Central memory CD4-positive, alpha-beta T cell (primary cell): ENCODE results near the gene TM4SF4.
"Not testable (repeated sequence)": the region's sequence is repeated elsewhere in the genome, so short reads cannot be mapped to it uniquely, and the experiment has no call there.

Experiments
- DNase-seq: peaks from one replicate; pipeline ENCODE4 v3.0.0; 2022
- total RNA-seq, 3 experiments: gene quantifications; one replicate each; lab custom pipeline; 2026; lab: John Stamatoyannopoulos, UW

TM4SF4 gene, protein sequence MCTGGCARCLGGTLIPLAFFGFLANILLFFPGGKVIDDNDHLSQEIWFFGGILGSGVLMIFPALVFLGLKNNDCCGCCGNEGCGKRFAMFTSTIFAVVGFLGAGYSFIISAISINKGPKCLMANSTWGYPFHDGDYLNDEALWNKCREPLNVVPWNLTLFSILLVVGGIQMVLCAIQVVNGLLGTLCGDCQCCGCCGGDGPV
- total RNA-seq = 0 reads per million in 3 experiments

DNA sequence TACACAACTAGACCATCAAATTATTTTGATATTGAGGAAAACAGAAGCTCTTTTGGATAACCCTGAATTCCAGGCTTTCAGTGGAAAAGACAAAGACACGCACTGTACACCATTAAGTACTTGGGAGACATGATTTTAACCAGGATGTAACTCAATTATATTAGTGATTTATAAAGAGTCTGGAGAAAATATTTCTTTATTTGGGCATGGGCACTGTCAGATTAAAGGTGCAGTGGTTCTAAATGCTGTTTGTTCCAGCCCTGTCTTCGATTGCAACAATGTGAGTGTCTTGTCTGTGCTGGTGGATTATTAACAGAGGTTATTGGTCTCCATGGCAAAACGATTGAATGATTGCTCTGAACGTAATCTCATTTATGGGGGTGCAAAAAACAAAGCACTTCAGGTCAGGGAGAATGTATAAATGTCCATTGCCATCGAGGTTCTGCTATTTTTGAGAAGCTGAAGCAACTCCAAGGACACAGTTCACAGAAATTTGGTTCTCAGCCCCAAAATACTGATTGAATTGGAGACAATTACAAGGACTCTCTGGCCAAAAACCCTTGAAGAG is at the start of gene TM4SF4:
Gene TM4SF4, plus strand, starts transcription at position 448 of the 568 bp plus-strand sequence. CDS start 181 bp downstream, outside the sequence.
- DNase-seq = no peak

DNA sequence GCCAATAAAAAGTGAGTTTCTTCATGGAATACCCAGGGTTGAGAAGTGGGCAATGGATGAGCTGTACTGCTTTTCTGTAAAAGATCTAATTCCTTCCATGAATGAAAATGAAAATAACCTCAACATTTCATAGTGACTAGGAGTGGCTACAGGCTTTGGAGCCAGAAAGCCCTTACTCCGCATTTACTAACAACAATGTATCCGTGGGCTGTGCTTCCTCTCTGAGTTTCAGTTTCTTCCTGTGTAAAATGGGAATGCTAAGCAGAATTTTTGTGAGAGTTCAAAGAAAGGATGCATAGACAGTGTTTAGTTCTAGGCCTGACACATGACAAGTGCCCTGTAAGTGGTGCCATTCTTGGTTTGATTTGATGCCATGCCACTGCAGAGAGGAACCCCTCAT is 49.6 kb upstream of the TM4SF4 start:
- no peak for DNase-seq

DNA sequence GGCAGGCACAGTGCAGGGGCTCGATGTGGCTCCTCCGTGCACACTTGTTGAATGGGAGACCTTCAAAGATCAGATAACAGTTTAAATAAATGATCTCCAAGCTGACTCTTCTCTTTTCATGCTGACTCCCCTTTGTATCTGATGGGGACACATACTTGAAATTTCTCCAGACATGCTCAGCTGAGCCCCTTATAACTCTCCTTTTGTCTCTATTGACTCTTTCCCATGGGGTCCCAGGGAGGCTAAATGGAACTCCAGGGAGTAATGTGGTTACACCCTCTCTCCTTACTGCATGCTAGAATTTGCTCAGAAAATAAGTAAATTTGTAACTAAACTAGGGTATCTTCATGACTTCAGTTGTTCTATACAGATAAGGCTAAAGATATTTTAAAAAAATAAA is 48.2 kb upstream of the TM4SF4 start:
- no peak for DNase-seq

DNA sequence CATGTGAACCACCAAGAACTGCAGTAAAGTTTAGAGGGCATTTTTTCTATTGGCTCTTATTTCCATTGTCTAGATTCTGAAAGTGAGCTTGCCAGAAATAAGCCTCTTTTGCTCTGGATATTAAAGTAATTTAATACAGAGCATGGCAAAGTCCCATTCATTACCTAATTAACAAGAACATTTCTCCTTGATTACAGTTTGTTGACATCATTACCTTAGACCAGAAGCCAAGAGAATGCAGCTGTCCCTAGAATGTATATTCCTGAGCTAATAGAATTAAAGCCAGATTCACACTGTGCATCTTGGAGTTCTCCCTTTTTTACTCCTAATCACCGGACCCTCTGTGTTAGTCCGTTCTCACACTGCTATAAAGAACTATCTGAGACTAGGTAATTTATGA is 46.4 kb upstream of the TM4SF4 start:
- no peak for DNase-seq

DNA sequence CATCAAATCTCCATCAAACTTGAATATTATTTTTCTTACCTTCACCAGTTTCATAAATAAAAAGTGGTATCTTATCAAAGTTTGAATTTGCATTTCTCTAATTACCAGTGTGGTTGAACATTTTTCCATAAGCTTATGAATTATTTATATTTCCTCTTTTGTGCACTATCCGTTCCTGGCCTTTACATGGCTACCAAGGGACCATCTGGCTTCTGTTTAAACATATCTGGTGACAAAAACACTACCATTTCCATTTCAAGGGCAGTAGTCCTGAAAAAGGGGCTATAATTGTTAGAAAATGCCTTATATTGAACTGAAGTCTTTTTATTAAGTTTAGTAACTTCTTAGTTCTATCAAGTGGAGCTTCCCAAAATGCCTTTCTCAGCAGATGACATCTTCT is 44.3 kb upstream of the TM4SF4 start:
- no peak for DNase-seq

DNA sequence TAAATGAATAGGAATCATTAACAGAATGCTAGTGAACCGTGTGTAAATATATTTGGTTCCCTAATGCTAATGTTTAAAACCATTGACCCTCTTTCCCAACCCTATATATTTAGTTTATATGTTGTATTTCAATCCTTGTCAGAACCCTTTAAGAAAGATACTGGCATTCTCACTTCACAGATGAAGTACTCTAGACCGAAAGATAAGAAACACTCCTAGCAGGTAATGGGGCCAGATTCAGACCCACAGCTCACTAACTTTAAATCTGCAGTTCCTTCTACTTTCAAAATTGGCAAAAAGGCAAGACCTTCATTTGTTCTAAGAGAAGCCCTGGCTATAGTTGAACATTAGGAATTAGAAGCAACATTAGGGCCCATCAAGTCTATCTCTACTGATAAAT is 42.3 kb upstream of the TM4SF4 start:
- no peak for DNase-seq

DNA sequence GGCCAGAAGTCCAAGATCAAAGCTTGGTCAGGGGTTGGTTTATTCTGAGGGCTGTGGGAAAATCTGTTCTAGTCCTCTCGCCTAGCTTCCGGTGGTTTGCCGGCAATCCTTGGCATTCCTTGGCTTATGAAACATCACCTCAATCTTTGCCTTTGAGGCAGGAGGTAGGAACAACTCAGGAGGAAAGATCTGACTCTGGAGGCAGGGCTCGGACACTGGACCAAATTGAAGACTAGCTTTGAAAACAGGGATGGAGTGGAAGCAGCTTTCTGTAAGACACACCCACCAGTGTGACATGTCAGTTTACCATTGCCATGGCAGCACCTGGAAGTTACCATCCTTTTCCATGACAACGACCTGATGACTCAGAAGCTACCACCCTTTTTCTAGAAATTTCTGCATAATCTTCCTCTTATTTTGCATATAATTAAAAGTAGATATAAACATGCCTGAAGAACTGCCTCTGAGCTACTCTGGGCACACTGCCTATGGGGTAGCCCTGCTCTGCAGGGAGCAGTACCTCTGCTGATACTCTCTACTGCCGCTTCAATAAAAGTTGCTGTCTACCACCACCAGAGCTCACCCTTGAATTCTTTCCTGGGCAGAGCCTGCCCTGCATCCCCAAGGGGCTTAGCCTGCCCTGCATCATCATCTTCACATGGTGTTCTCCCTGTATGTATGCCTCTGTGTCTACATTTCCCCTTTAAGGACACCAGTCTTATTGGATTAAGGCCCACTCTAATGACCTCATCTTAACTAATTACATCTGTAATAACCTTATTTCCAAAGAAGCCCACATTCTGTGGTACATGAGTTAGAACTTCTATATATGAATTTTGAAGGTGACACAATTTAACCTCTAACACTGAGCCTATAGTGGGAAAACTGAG is 38.3 kb upstream of the TM4SF4 start:
- no peak for DNase-seq

DNA sequence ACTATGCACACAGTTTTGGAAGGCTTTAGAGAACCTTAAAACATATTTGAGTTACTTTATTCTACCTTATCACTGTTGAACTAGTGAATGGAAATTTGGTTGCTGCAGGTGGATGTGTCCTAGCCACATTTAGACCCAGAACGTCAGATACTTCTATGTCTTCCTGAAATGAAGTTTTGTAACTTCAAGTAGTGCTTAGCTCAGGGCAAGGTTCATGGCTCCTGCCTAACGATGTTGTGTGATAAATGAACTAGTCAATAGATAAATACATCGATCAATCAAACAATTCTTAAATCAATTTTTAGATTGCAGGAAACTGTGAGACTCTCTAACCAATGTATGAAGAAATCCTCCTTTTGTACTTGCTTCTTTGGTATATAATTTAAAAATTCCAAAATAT is 37.2 kb upstream of the TM4SF4 start:
- no peak for DNase-seq

DNA sequence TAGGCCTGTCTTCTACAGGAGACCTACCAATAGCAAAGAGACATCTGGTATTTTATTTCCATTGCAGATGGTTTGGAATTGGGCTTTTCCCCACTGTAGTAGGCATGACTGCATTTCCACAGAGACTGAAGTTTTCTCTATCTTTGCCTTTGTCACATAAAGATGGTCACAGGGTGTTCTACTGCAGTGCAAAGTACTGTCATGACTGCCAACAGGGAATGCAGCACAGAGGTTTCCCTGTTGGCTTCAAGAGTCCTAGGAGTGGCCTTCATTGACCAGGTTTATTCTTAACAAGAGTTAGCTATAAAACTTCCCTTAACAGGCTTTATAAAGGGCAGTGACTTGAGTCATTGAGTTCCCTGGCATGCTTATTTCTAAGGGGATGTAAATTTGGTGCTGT is 36.8 kb upstream of the TM4SF4 start:
- DNase-seq = no peak

DNA sequence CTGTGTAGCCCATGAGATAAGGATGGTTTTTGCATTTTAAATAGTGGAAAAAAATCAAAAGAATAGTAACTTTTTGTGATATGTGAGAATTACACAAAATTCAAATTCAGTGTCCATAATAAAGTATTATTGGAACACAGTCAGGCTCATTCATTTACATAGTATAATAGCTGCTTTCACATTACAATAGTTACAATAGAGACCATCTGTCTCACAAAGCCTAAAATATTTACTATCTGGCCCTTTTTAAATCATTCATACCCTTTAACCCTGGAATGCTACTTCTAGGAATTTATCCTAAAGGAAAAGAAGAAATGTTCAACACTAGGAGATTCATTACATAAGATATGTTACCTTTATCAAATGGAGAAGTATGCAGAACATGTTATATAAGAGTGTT is 35.5 kb upstream of the TM4SF4 start:
- no peak for DNase-seq

DNA sequence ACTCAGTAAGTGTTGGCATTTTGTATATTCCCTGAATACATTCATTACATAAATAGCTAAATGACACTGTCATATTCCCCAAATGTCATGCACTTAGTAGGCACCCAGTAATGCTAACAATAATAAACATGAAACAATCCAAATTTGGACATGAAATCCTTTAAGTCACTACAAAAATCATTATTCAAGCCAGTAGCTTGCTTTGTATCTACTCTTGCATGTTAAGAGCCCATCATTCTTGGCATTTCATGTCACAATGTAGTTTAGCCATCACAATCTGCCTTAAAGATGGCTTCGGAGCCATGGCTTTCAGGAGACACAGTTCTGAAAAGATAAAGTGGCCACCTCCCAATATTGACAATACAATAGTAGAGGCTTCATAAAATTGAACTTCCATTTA is 32.9 kb upstream of the TM4SF4 start:
- DNase-seq = no peak

DNA sequence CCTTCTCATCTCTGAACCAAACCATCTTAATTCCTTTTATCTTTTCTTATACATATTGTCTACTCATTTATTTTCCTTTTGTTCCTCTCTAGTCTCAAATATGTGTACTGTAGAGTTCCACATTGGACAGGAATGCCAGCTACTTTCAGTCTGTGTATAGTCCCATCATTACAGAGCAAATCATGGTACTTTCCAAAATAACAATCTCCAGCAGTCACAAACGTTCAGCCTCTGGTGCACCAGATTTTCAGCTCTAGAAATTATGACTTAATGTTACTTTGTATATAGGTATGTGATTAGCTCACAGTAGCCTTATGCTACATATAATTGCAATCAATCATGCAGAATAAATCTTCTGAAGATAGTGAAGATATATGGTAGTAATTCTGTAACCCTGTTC is 32.5 kb upstream of the TM4SF4 start:
- no peak for DNase-seq

DNA sequence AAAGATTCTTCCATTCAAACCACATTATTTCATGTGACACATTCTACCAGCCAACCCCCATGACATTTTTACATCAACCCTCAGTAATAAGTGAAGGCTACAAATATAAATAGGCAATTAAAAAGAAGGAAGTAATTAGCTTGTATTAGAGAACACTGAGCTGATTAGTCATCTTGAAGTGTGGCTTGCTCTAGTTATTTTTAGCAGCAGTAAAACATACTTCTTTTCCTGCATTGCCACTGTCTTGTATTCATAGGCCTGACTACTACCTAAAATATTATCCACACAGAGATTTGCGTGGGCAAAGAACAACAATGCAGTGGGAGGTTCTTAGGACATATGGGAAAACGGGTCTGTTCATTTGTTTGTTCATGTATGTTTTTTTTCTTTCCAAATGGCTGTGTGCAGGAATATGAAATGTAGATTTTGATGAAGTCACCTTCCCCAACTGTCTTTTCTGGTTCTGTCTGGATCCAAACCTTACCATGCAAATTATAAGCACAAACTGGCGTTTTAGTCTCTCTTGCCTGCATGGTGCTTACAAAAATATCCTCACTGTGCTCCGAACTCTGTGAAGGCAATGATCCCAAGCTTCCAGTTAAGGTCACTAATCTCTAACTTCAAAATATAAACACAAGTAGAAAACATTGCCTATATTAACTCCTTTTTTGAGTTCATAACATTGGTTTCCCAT is 31.5 kb upstream of the TM4SF4 start:
- DNase-seq = no peak

DNA sequence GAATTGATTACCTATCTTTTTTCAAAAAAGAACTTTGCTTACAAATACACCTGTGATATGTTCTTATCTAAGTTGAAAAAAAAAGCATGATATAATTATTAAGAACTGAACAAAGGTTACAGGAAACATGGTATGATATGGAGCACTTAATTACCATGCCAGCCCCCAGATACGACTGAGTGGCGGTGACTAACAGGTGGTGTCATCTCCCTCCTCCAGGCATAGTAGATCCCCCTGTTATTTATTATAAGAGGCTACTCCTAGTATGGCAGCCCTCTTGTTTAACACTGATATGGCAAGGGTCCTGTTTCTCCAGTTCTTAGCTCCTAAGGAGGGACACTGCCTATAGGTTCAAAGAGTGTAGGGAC is 31.0 kb upstream of the TM4SF4 start:
- DNase-seq = no peak

DNA sequence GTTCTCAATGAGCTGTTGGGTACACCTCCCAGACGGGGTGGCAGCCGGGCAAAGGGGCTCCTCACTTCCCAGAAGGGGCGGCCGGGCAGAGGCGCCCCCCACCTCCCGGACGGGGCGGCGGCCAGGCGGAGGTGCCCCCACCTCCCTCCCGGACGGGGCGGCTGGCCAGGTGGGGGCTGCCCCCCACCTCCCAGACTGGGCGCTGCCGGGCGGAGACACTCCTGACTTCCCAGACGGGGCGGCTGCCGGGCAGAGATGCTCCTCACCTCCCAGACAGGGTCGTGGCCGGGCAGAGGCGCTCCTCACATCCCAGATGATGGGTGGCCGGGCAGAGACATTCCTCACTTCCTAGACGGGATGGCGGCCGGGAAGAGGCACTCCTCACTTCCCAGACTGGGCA is 29.6 kb upstream of the TM4SF4 start:
- not testable (repeated sequence) for DNase-seq

DNA sequence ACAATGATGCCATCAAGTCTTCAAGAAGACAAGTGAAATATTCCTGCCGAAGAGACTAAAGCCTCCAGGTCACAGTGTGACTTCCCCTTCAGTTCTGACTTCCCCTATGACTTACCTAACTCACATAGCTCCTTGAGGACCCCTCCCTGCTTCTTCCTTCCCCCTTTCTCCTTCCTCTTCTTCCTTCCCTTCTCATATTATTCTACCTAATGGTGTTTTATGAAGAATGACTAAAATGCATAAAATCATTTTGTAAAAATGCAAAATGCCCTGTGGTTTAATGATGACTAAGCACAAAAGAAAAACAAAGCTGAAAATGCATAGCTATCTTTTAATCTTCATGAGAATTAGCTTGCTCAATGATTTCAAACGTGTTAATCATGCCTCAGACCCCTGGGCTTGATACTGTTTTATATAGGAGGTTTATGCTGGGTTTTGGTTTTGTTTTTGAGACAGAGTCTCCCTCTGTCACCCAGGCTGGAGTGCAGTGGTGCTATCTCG is 26.1 kb upstream of the TM4SF4 start:
- no peak for DNase-seq

DNA sequence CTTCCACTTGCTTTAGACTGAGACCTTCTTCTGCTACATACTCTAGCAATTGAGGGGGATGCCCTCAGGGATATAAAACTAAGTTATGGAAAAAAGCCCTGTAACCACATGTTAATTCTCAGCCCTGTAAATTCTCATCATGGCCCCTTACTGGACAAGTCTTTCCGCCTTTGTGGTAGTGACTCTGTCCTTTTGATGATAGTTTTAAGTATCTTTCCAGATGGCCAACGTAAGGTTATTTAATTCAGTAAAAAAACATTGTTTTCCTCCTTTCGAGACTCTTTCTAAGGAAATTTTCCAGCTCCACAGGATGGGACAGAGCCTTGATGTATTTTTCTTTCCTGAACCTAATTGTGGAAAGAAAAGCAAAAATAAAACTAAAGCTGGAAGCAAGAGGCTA is 25.3 kb upstream of the TM4SF4 start:
- no peak for DNase-seq

DNA sequence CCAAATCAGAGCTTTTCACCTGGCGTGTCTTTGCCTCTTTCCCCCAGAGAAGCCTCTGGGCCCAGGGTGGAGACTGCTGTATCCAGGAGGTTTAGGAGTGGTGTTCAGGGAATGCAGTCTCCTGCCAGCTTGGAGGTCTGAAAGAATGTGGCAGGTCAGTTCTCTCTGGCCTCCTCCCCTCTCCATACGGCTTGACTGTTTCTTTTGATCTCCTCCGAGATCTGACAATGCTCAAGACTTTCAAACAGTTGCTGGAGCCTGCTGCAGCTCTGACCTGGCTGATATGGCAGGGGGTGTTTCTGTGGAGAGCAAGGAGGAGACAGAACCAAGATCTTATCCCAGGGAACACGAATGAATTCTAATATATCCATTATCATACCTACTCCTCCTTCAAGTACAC is 24.7 kb upstream of the TM4SF4 start:
- DNase-seq = no peak

DNA sequence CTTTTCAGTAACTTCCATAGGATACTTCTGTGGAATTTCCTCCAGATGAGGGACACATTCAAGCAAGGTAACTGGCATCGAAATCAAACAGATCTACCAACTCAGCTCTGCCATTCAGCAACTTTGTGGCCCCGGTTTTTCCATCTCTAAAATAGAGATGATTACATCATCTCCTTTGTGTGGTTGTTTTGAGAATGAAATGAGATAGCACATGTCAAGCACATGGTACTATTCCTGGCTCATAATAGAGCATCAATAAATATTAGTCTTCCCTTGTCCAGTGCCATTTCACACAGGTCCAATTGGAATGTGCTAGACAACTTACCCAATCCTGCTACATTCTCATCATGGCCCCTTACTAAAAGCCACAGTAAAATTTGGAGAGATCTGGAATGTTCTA is 24.2 kb upstream of the TM4SF4 start:
- DNase-seq = no peak

DNA sequence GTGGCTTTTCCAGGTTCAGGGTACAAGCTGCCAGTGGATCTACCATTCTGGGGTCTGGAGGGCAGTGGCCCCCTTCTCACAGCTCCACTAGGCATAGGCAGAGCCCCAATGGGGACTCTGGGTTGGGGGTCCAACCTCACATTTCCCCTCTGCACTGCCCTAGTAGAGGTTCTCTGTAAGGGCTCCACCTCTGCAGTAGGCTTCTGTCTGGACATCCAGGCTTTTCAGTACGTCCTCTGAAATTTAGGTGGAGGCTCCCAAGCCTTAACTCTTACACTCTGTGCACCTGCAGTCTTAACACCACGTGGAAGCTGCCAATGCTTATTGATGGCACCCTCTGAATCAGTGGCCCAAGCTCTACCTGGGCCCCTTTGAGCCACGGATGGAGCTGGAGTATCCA is 22.5 kb upstream of the TM4SF4 start:
- no peak for DNase-seq

DNA sequence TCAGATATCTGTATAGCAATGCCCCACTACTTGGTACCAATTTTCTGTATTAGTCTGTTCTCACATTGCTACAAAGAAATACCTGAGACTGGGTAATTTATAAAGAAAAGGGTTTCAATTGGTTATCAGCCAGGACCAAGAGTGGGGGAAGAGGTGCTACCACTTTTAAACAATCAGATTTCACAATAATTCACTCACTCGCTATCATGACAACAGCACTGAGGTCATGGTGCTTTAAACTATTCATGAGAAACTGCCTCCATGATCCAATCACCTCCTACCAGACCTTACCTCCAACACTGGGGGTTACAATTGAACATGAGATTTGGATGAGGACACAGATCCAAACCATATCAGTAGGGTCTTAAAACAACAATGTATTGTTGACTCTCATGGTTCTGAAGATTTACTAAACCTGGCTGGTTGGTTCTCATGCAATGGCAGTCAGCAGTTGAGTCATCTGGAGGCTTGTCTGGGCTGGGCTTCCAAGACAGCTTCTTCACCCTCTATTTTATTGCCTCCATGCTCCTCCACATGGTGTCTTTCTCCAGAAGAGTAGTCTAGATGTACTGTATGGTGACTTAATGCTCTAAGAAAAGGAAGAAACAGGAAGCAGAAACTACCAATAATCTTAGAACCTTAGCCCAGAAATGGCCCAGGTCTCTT is 21.2 kb upstream of the TM4SF4 start:
- DNase-seq = no peak

DNA sequence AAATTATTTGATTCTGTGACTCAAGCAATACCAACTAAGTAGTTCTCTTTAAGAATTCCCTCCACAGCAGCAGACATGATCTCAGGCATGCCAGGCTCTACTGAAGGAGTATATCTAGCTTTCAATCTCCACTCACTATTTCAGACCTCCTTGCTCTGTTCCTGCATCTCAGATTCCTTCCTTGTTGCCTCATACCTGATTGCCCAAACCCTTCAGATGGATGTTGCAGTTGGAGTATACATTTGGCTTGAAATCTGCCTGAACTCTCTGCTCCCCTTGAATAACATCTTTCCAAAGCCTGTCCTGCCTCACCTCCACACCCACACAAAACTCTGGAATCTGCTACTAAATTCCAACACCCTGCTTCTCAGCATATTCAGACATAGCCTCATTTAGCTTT is 19.8 kb upstream of the TM4SF4 start:
- DNase-seq = no peak

DNA sequence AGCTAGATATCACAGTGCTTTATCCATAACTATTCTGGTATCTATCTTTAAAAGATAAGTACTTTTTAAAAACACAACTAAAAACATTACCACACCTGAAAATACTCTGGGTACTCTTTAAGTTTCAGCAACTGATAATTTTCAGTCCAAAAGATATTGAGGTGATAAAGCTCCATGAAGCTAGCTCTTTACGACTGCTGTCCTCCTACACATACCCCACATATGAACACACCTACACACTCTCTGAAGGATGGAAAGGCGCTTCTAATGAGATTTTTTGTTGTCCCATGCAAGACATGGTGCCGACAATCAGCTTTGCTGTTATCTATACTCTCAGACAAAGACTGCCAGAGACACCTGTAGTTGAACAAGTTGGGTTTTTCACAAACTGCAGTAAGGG is 19.1 kb upstream of the TM4SF4 start:
- no peak for DNase-seq
